COR-L47 (cell line): ENCODE data around the gene C11orf65.

Experiments
- DNase-seq: peaks from one replicate; lab custom pipeline; 2025; lab: John Stamatoyannopoulos, UW

The C11orf65 gene, protein sequence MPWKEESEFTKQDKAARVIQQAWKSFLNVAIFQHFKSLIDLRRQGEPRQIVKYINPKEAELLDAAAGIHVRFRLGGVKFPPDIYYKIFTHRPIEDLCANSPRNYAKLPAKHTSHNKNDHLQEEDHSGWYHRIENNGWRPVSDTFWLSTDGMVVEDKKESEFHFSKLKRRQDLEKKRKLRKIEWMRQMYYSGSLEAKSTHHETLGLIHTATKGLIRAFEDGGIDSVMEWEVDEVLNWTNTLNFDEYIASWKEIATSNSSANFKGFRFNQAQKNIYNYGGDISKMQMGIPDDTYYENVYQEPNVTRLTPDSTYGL

DNA sequence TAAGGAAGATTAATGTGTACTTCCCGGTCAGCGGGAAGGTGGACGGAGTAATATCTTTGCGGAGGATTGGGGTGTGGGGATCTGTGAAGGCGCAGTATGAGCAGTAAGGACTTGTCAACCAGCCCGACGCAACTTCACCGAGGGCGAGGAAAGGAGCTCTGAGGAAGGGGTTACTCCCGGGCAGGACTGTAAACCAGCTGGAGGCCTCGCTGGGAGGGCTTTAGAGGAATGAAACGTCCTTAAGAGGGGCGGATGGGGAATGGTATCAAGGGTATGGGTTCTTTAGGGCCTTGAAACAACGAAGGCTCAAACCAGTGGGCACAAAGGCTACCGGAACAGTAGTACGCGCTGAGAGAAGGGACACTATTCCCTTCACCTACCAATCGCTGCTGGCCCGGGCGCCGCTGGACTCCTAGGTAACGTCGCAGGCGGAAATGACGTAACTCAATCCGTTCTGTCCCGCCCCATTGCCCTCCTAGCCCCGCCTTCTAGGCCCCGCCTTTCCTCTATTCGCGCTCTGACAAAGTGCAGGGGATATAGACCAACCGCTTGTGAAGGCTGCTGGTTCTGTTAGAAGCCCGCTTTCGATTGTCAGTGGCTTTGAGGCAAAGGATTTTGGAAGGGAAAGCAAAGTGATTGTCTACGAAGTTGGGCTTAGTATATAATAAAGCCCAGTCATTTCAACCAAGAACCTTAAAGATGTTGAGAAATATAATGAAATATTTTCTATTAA, at the start of gene C11orf65:
Gene C11orf65, minus strand, starts transcription at position 439 of the 733 bp plus-strand sequence. CDS start 5,970 bp downstream, outside the sequence.
- DNase-seq: peak; percentile 96

- no peak for DNase-seq
Observed at GRCh38 chr11:108516125-108516524, 48.8 kb upstream of the C11orf65 start.

DNA sequence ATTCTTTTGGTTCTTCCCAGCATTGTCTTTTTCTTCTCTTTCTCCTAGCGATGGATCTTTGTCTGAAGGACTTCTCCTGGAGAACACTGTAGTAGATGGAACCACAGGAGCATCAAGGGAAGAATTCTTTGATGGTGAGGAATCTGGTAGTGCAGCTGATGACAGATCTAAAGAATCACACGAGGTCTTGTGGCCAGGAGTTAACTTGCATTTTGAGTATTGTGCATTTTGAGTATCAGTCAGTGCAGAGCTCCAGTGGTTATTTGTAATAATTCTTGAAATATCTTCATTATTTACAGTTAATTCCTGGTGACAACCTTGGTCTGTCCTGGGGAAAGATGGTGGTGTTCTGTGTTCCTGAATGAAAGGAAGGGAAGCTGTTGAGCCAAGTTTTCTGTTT, 45.4 kb upstream of the C11orf65 start:
- DNase-seq: no peak

DNA sequence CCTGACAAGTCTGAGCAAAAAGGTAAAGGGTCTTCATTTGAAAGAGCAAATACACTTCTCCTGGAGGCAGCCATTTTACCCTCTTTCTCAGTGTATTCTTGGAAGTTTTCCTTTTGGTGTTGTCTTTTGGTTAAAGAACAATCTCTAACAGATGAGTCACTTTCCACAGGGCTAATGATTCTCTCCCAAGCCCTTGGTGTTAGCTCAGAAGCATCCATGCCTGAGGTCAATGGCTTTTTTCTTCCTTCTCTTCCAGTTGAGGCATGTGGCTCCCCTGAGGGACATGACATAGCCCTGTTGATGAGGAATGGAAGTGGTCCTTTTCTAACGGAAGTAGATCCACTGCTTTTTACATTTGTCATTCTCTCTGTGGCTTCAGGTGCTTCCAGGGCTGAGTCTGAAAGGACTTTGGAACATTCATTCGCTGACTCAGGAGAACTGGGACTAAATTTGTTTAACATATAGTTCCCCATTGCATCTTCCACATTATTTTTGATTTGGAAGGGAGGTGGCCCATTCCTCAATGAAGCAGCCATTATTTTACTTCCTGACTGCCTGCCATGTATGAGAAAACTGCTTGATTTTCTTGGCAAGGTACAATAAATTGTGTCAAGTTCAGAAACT, 44.6 kb upstream of the C11orf65 start:
- no peak for DNase-seq

GRCh38 chr11:108508653-108509593, 41.6 kb upstream of the C11orf65 start:
- DNase-seq: no peak

GRCh38 chr11:108501396-108501795, 34.1 kb upstream of the C11orf65 start:
- DNase-seq: no peak

DNA sequence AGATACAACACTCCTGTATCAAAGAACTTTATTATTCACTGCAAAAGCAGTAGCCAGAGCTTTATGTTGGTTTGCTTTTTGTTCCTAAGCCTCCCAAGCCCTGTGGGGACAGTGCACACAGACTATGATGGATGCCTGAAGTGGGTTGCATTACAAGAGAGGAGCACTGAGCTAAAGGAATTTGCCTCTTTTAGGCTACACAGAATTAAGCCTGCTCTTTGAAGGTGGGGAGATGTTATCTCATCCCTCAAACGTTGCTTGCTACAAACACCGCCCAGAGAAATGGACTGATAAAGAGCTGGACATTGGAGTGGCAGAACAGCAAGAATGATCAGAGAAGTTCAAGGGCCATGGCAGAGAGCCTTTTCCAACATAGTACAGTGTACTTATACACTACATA, 33.4 kb upstream of the C11orf65 start:
- DNase-seq: no peak

DNA sequence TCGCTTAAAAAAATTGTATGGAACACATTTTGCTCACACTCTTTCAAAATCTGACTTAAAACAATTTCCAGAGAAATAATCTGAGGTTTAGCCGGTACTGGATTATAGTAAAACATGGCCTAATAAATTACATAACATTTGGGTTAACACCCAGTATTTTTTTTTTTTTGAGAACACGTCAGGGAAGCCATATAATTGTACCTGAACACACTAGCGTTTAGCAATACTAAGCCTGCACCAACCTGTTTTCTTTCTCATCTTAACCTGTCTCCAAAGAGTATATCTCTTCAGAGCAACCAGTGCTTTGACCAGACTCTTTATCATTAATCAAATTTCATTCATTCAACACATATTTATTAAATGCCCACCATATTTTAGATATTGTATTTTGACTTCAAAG, 32.8 kb upstream of the C11orf65 start:
- no peak for DNase-seq

GRCh38 chr11:108498816-108499408, 31.6 kb upstream of the C11orf65 start:
- no peak for DNase-seq

- peak; percentile 77 for DNase-seq
Observed at GRCh38 chr11:108498046-108498815, 30.9 kb upstream of the C11orf65 start, which contains the start of gene POGLUT3. Gene POGLUT3, minus strand, starts transcription at chr11:108498384. Its CDS starts 18 bp downstream, at chr11:108498366.

GRCh38 chr11:108497317-108498045, 30.2 kb upstream of the C11orf65 start:
- DNase-seq: peak; percentile 73

DNA sequence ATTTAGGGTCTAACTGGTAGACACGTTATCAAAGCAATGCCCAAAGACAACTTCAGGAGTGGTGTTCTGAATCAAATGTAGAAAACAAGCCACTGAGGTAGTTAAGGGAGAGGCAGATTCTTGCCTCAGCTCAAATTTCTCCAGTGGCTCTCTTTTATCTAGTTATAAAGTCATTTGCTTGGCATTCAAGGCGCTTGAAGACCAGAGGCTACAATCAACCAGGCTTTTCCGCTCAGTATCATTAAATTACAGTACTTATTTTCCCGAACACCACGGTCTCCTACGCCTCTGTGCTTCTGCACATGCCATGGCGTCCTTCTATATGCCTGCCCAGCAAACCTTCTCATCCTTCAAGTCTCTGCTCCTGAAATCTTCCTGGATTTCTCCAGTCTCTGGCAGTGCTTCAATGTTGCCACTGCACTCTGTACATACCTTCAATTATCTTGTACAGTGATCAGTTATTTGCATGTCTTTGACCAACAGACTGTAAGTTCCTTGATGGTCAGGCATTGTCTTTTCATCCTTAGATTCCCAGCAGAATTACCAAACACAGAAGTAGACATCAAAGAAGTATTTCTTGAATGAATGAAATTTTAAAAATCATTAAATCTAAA, 29.4 kb upstream of the C11orf65 start:
- no peak for DNase-seq

DNA sequence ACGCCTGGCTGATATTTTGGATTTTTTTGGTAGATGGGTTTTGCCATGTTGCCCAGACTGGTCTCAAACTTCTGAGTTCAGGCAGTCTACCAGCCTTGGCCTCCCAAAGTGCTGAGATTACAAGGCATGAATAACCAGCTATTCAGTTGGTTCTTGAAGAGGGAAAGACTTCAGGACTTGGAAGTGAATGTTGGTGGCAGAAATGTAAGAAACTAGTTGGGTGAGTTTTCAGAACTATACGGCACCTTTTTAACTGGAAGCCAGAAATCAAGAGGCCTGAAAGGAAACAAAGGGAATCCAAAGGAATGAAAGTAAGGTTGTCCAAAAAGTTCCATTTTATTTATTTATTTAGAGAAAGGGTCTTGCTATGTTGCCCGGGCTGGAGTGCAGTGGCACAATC, 28.0 kb upstream of the C11orf65 start:
- no peak for DNase-seq

- peak; percentile 76 for DNase-seq
Observed at GRCh38 chr11:108494182-108494581, 26.9 kb upstream of the C11orf65 start.

- no peak for DNase-seq
Observed at GRCh38 chr11:108491936-108492335, 24.6 kb upstream of the C11orf65 start.

- DNase-seq: no peak
Observed at GRCh38 chr11:108486828-108487227, 19.5 kb upstream of the C11orf65 start.

DNA sequence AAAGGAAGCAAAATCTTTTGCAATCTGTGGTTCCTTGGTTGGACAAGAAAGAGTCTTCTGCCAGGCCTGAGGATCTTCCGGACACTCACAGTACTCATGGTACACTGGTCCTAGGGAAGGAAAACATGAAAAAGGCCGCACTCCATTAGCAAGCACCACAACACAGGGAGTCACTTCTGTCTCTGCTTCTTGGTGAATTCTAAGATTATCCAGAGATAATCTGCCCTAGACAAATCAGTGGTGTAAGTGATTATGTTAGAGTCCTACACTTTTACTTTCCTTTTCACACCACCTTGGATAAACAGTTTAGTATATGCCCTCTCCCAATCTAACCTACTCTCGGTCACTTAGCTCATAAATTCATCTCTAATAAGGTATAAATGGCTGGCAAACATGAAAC, 19.0 kb upstream of the C11orf65 start:
- DNase-seq: no peak

- no peak for DNase-seq
Observed at GRCh38 chr11:108483163-108483562, 15.8 kb upstream of the C11orf65 start.

DNA sequence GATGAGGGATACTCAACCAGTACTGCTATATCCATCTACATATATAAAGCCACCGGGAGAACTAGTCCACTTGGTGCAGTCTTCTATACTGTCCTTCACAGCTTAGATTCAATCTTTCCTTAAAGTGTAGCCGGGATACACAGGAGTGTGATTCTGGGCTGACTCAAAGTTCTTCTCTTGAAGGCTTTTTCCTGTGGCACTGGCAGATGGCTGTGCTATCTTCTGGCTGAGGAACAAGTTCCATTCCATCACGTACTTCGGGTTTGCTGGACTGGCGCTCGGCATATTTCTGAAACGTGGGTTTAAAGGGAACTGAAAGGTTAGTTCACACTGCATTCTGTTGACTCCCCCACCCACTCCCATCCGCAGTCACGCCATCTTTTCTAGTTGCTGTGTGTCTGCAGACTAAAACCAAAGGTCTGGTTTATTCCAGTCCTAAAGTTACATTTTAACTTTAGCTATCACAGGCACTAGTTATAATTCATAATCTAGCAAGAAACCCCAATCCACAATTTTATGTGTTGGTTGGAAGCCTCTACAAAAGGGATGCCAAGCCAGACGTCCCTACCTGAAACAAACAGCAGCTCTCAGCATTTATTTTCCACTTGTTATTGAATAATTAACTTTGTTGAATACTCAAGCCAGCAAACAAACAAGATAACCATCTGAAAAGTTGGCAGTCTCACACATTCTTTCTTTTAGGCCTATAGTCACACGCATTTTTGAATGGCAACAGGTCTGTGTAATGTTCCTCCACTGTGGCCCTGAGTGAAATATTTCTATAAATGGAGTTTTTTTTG, 7.5 kb upstream of the C11orf65 start:
- DNase-seq: no peak
